Endothelial cell of coronary artery (primary cell): ENCODE data around the gene HS3ST1. TPM values are rescaled to one million over a fixed set of nuclear protein-coding genes. Genes with fewer than 3 reads are reported as not detected.

ENCODE experiments used
- total RNA-seq: library from RNA; depleted of rRNA; stranded (reverse); fragments of >200 nt; gene quantifications from 2 replicates; pipeline ENCODE4 v1.2.3, GENCODE V29; 2014

HS3ST1 gene
- total RNA-seq = 0.56 and 1.8 TPM in 2 replicates

GRCh38 chr4:11428231-11428898, at the start of gene HS3ST1:
Gene HS3ST1, minus strand, starts transcription at chr4:11428894. Its CDS starts 28,889 bp downstream, at chr4:11400005.

